Dermis lymphatic vessel endothelial cell (primary cell): Measurements from ENCODE around the gene PTS. TPM values are rescaled to one million over a fixed set of nuclear protein-coding genes. Genes with fewer than 3 reads are reported as not detected.

Experiments
- total RNA-seq: library from RNA; depleted of rRNA; stranded (reverse); fragments of >200 nt; gene quantifications from 2 replicates; pipeline ENCODE4 v1.2.1, GENCODE V29; 2014

Gene PTS
- 28.2 and 33.5 TPM in 2 replicates for total RNA-seq

DNA sequence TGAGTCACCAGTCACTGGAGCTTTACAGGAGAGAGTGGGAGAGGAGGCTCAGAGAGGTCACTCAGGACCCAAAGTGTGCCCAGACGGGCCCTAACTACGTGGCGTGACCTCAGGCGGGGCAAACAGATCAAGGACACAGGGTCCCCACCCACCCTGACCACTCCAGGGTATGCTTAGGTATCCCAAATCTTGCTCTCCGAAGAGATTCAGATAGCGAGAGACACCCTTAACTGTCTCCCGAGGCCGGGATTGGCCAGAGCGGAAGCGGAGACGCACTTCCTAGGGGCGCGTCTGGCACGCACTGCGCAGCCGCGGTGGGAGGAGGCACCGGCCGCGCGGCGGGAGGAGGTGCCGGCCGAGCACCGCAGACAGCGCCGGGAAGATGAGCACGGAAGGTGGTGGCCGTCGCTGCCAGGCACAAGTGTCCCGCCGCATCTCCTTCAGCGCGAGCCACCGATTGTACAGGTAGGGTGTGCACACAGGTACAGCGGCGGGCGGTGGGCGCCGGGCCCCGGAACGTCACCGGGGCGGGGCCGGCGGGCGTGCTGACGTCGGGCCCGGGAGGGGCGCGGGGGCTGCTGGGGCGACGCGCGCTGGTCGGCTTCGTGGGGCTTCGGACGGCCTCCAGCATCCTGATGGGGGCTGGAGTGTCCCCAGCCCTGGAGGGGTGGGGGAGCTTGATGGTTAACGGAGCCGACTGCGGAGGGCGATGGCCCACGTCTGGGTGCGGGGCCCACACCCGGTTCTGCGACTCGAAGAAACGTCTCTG is at the start of gene PTS:
Gene PTS (plus strand): TSS at position 367 of the 769 bp plus-strand sequence. CDS start 16 bp downstream, at position 383.

DNA sequence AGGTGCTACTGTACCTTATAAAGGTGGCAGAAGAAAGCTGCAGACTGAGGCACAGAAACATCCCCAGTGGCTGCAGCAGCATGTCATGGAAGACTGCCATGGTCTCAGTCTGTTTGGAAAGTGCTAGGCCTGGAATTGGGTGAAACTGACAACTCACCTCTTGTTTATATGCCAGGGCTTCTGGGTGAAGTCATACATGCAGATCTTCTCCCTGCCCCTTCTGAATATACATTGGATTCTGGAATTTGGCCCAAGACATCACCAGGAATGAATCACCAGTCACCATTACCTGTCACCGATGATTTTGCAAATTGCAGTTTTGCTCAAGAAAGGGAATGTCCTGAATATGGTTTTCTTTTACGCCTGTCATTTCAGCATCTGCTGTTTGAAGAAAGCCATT is 34.3 kb downstream of the PTS start, which contains the start of gene PLET1:
Gene PLET1 (minus strand): TSS at position 371 of the 400 bp plus-strand sequence. CDS start 271 bp downstream, at position 100.

Other genes starting within 250 kb of the PTS start
- gene DLAT, start 201.0 kb upstream of the PTS start, total RNA-seq = 24.7 and 25.6 TPM in 2 replicates
- gene PIH1D2, start 152.4 kb upstream of the PTS start, total RNA-seq = 0.33 and 0.69 TPM in 2 replicates
- gene NKAPD1, start 152.1 kb upstream of the PTS start, total RNA-seq = 15.0 and 20.4 TPM in 2 replicates
- gene TIMM8B, start 139.7 kb upstream of the PTS start, total RNA-seq = 67.9 and 89.3 TPM in 2 replicates
- 148 and 213 TPM in 2 replicates for gene SDHD, start 139.6 kb upstream of the PTS start, total RNA-seq
- 0.11 TPM in 1 of 2 replicates, not detected in the other for gene IL18, start 62.3 kb upstream of the PTS start, total RNA-seq
- 0.17 TPM in 1 of 2 replicates, not detected in the other for gene TEX12, start 59.1 kb upstream of the PTS start, total RNA-seq
- 0.52 and 1.1 TPM in 2 replicates for gene BCO2, start 50.9 kb upstream of the PTS start, total RNA-seq
- gene PLET1, start 34.4 kb downstream of the PTS start, total RNA-seq = not detected in 2 replicates